Spleen (tissue), 7 donors: Measurements from ENCODE around the gene CEP63.

Experiments
- CTCF ChIP-seq, 11 experiments: fragments of 200-600 bp in 7 of 11; fragments of 450-650 bp in 4 of 11; sonication (generic) in 4 of 11; IDR thresholded peaks in 8 of 11; conservative IDR thresholded peaks in 3 of 11; 1 replicate in 7 of 11; 2 replicates in 4 of 11; pipeline versions ENCODE4 v1.4.0 to v1.8.0; 2016 to 2021; ENCODE audit warnings: antibody characterized with exemption in 11 of 11, inconsistent platforms in 4 of 11, mild to moderate bottlenecking in 1 of 11
- POLR2A ChIP-seq, 3 donors: fragments of 450-650 bp; IDR thresholded peaks; one replicate each; pipeline ENCODE4 v1.5.1; 2017; ENCODE audit warnings: antibody characterized with exemption in 3 of 3, mild to moderate bottlenecking in 1 of 3
- donor health status: DM: no; HTN: no; CAD: no; lungs with moderate emphysema.
- donor health status: DM: no; HTN: no; CAD: no.
- donor health status: DM: no; HTN: no; CAD: no.

- TF ChIP-seq POLR2A (IDR thresholded peaks at IDR 0.05) (no peak), CTCF (IDR thresholded peaks at IDR 0.05 in 8 of 11, conservative IDR thresholded peaks at IDR 0.05 in 3 of 11) (no peak)
These were observed 125.7 kb downstream of the CEP63 start for GRCh38 chr3:134611516-134611915.
